Trophoblast cell (in vitro differentiated cells and primary cell): Measurements from ENCODE around the gene SLC5A5.

ENCODE experiments used
- DNase-seq, 2 donors: peaks; one replicate each; pipeline ENCODE4 v3.0.0-alpha.2; 2016
- H2AFZ ChIP-seq: 2 replicates; pipeline ENCODE4 v1.6.1; 2013; ENCODE audit warnings: low read length, moderate library complexity, mild to moderate bottlenecking; ENCODE audit not compliant: insufficient read depth, poor library complexity
- H2AK5ac ChIP-seq: 2 replicates; pipeline ENCODE4 v1.6.1; 2013; ENCODE audit warnings: mild to moderate bottlenecking, low read length
- H2BK120ac ChIP-seq: 2 replicates; pipeline ENCODE4 v1.6.1; 2013; ENCODE audit warnings: low read length, mild to moderate bottlenecking, moderate library complexity; ENCODE audit not compliant: insufficient read depth, poor library complexity
- H2BK12ac ChIP-seq: 2 replicates; pipeline ENCODE4 v1.6.1; 2013; ENCODE audit warnings: mild to moderate bottlenecking, low read length, moderate library complexity
- H2BK5ac ChIP-seq: 2 replicates; pipeline ENCODE4 v1.6.1; 2013; ENCODE audit warnings: low read length, low read depth, moderate library complexity, mild to moderate bottlenecking; ENCODE audit not compliant: poor library complexity
- H3K14ac ChIP-seq: 2 replicates; pipeline ENCODE4 v1.6.1; 2013; ENCODE audit warnings: mild to moderate bottlenecking, low read length
- H3K18ac ChIP-seq: 2 replicates; pipeline ENCODE4 v1.6.1; 2013; ENCODE audit warnings: mild to moderate bottlenecking, low read length
- H3K23ac ChIP-seq: 2 replicates; pipeline ENCODE4 v1.6.1; 2013; ENCODE audit warnings: low read length
- H3K27ac ChIP-seq: 2 replicates; pipeline ENCODE4 v1.5.1; 2013; ENCODE audit warnings: low read depth, mild to moderate bottlenecking, inconsistent platforms, low read length, moderate library complexity
- H3K27me3 ChIP-seq: 2 replicates; pipeline ENCODE4 v1.6.1; 2013; ENCODE audit warnings: inconsistent platforms, mild to moderate bottlenecking, low read length, moderate library complexity; ENCODE audit not compliant: insufficient read depth
- H3K36me3 ChIP-seq, 2 experiments: 1 replicate in 1 of 2; 2 replicates in 1 of 2; pipeline ENCODE4 v1.6.1; 2013; ENCODE audit warnings: low read length in 2 of 2, mild to moderate bottlenecking in 2 of 2, moderate library complexity in 1 of 2; ENCODE audit not compliant: insufficient read depth in 2 of 2, control insufficient read depth in 1 of 2
- H3K4ac ChIP-seq: 2 replicates; pipeline ENCODE4 v1.6.1; 2013; ENCODE audit warnings: low read depth, mild to moderate bottlenecking, low read length, moderate library complexity
- H3K4me1 ChIP-seq, 2 experiments: 1 replicate in 1 of 2; 2 replicates in 1 of 2; pipeline ENCODE4 v1.6.1; 2013; ENCODE audit warnings: low read length in 2 of 2, mild to moderate bottlenecking in 2 of 2, moderate library complexity in 1 of 2; ENCODE audit not compliant: insufficient read depth in 2 of 2, control insufficient read depth in 1 of 2
- H3K4me2 ChIP-seq: 2 replicates; pipeline ENCODE4 v1.6.1; 2013; ENCODE audit warnings: inconsistent platforms, mild to moderate bottlenecking, low read length, moderate library complexity
- H3K4me3 ChIP-seq: 2 replicates; pipeline ENCODE4 v1.5.1; 2013; ENCODE audit warnings: mild to moderate bottlenecking, low read depth, low read length, inconsistent platforms
- H3K79me1 ChIP-seq: one replicate; pipeline ENCODE4 v1.6.1; 2013; ENCODE audit warnings: low read length
- H3K79me2 ChIP-seq: 2 replicates; pipeline ENCODE4 v1.6.1; 2013; ENCODE audit warnings: low read length, mild to moderate bottlenecking; ENCODE audit not compliant: control insufficient read depth, insufficient read depth, poor library complexity
- H3K9ac ChIP-seq: 2 replicates; pipeline ENCODE4 v1.6.1; 2013; ENCODE audit warnings: mild to moderate bottlenecking, low read length
- H3K9me3 ChIP-seq: 2 replicates; pipeline ENCODE4 v1.6.1; 2013; ENCODE audit warnings: low read depth, mild to moderate bottlenecking, control low read depth, inconsistent platforms, low read length; ENCODE audit not compliant: insufficient read depth
- H4K12ac ChIP-seq: 2 replicates; pipeline ENCODE4 v1.6.1; 2013; ENCODE audit warnings: low read depth, mild to moderate bottlenecking, low read length, moderate library complexity
- H4K8ac ChIP-seq: 2 replicates; pipeline ENCODE4 v1.6.1; 2013; ENCODE audit warnings: low read depth, mild to moderate bottlenecking, low read length, moderate library complexity
- H4K91ac ChIP-seq: one replicate; pipeline ENCODE4 v1.6.1; 2013; ENCODE audit warnings: low read depth, mild to moderate bottlenecking, low read length, moderate library complexity
- WGBS: extraction: QIAGEN DNeasy Blood & Tissue Kit; methylation state at CpG from one replicate; pipeline ENCODE4 v1.1.7; 2013; ENCODE audit warnings: missing lambda C conversion rate; ENCODE audit not compliant: insufficient read length, insufficient coverage; ENCODE audit errors: extremely low coverage; 5-methylcytosine and 5-hydroxymethylcytosine counted together

SLC5A5 gene

GRCh38 chr19:17869114-17869608 lies 2.6 kb upstream of the SLC5A5 start:
- Histone ChIP-seq H4K8ac (no peak overlapping the region), H3K79me1 (no peaks in the 10 kb centered on the region), H4K12ac (no peak overlapping the region), H2AFZ (no peak overlapping the region), H3K23ac (no peak overlapping the region), H3K4me1 (peaks cover 5% of the 10 kb centered on the region in 2 experiments), H3K4me3 (no peak overlapping the region), H4K91ac (no peak overlapping the region), H3K4me2 (no peak overlapping the region), H3K14ac (no peak overlapping the region), H3K18ac (no peak overlapping the region), H3K27me3 (no peaks in the 10 kb centered on the region), H3K4ac (no peak overlapping the region), H3K9ac (no peak overlapping the region), H3K27ac (no peak overlapping the region), H3K36me3 (peaks cover 3 to 6% of the 10 kb centered on the region in 2 experiments), H2BK120ac (no peak overlapping the region), H2BK12ac (no peak overlapping the region), H2BK5ac (no peak overlapping the region), H3K79me2 (peaks cover 1% of the 10 kb centered on the region), H3K9me3 (peaks cover 9% of the 10 kb centered on the region), H2AK5ac (no peak overlapping the region)
- no peak for DNase-seq
- no CpG with 5 or more reads among the region's 11 CpGs for WGBS

GRCh38 chr19:17871032-17871877 lies 490 bp upstream of the SLC5A5 start:
- H4K8ac ChIP-seq: no peak overlapping the region
- no peak overlapping the region for H2BK120ac ChIP-seq
- no peak overlapping the region for H3K4me3 ChIP-seq
- H3K36me3 ChIP-seq: no peaks in the 10 kb centered on the region
- H4K12ac ChIP-seq: no peak overlapping the region
- peaks cover 7% of the 10 kb centered on the region for H3K9me3 ChIP-seq
- no peak overlapping the region for H2BK5ac ChIP-seq
- H3K23ac ChIP-seq: no peak overlapping the region
- H2AK5ac ChIP-seq: no peak overlapping the region
- no peak overlapping the region for H3K4ac ChIP-seq
- H3K4me2 ChIP-seq: no peak overlapping the region
- no peak overlapping the region for H3K14ac ChIP-seq
- H4K91ac ChIP-seq: no peak overlapping the region
- H3K79me2 ChIP-seq: peaks cover 1% of the 10 kb centered on the region
- H3K4me1 ChIP-seq: peaks cover 5% of the 10 kb centered on the region in 2 experiments
- H2BK12ac ChIP-seq: no peak overlapping the region
- no peak overlapping the region for H3K18ac ChIP-seq
- no peaks in the 10 kb centered on the region for H3K79me1 ChIP-seq
- no CpG with 5 or more reads among the region's 10 CpGs for WGBS
- no peak overlapping the region for H3K9ac ChIP-seq
- no peak overlapping the region for H3K27ac ChIP-seq
- DNase-seq: no peak
- no peaks in the 10 kb centered on the region for H3K27me3 ChIP-seq
- no peak overlapping the region for H2AFZ ChIP-seq

GRCh38 chr19:17872251-17873001 lies 681 bp downstream of the SLC5A5 start:
- Histone ChIP-seq H3K79me2 (peaks cover 1% of the 10 kb centered on the region), H3K4ac (no peak overlapping the region), H2AFZ (no peak overlapping the region), H3K14ac (no peak overlapping the region), H2BK120ac (no peak overlapping the region), H3K9ac (no peak overlapping the region), H2BK5ac (no peak overlapping the region), H3K23ac (no peak overlapping the region), H3K4me2 (no peak overlapping the region), H3K4me3 (no peak overlapping the region), H3K9me3 (peaks cover 7% of the 10 kb centered on the region), H3K18ac (no peak overlapping the region), H2AK5ac (no peak overlapping the region), H4K91ac (no peak overlapping the region), H2BK12ac (no peak overlapping the region), H4K12ac (no peak overlapping the region), H3K27me3 (no peaks in the 10 kb centered on the region), H3K4me1 (peaks cover 5% of the 10 kb centered on the region in 2 experiments), H3K79me1 (no peaks in the 10 kb centered on the region), H3K36me3 (no peaks in the 10 kb centered on the region), H4K8ac (no peak overlapping the region), H3K27ac (no peak overlapping the region)
- DNase-seq: no peak
- no CpG with 5 or more reads among the region's 61 CpGs for WGBS

GRCh38 chr19:17873786-17874757 lies 2.3 kb downstream of the SLC5A5 start:
- no peak overlapping the region for H3K23ac ChIP-seq
- peak overlapping the region; percentile 3 for H2AFZ ChIP-seq
- peak overlapping the region; percentile 54 for H3K4me3 ChIP-seq
- H3K79me1 ChIP-seq: no peaks in the 10 kb centered on the region
- peak overlapping the region; percentile 56 for H3K4me2 ChIP-seq
- H4K12ac ChIP-seq: peak overlapping the region; percentile 12
- no peak overlapping the region for H2BK5ac ChIP-seq
- no peak overlapping the region for H3K27ac ChIP-seq
- no peak overlapping the region for H3K4ac ChIP-seq
- no peaks in the 10 kb centered on the region for H3K27me3 ChIP-seq
- H4K8ac ChIP-seq: no peak overlapping the region
- no peak overlapping the region for H3K18ac ChIP-seq
- no peak overlapping the region for H2AK5ac ChIP-seq
- peaks cover 5% of the 10 kb centered on the region in 2 experiments for H3K4me1 ChIP-seq
- no peak overlapping the region for H2BK12ac ChIP-seq
- H3K14ac ChIP-seq: no peak overlapping the region
- H3K79me2 ChIP-seq: peaks cover 1% of the 10 kb centered on the region
- no peak overlapping the region for H4K91ac ChIP-seq
- peak; percentile 75 to 77 for DNase-seq
- peaks cover 5% of the 10 kb centered on the region for H3K9me3 ChIP-seq
- no CpG with 5 or more reads among the region's 63 CpGs for WGBS
- H2BK120ac ChIP-seq: no peak overlapping the region
- H3K9ac ChIP-seq: no peak overlapping the region
- no peaks in the 10 kb centered on the region for H3K36me3 ChIP-seq
